Measurements from ENCODE around the gene KRTAP1-4.

GRCh38 chr17:41060052-41060604 lies 30.1 kb upstream of the KRTAP1-4 start, which contains the start of gene KRTAP2-3:
- no peak for TF ChIP-seq CTCF (IDR thresholded peaks at IDR 0.05; ENCODE audit: low read depth, low read length, poor library complexity, severe bottlenecking)
- no peak for TF ChIP-seq EZH2phosphoT487 (IDR thresholded peaks at IDR 0.05; ENCODE audit: borderline replicate concordance, low read length)
